GM19035 (cell line): Measurements from ENCODE around the gene DCTN1.
"Not testable (repeated sequence)": the region's sequence is repeated elsewhere in the genome, so short reads cannot be mapped to it uniquely, and the experiment has no call there.

Source experiments
- ATAC-seq: cut with Tn5 transposase; IDR thresholded peaks from one replicate; pipeline ENCODE4 v1.9.1; 2021; ENCODE audit not compliant: unreplicated experiment

DCTN1 gene

DNA sequence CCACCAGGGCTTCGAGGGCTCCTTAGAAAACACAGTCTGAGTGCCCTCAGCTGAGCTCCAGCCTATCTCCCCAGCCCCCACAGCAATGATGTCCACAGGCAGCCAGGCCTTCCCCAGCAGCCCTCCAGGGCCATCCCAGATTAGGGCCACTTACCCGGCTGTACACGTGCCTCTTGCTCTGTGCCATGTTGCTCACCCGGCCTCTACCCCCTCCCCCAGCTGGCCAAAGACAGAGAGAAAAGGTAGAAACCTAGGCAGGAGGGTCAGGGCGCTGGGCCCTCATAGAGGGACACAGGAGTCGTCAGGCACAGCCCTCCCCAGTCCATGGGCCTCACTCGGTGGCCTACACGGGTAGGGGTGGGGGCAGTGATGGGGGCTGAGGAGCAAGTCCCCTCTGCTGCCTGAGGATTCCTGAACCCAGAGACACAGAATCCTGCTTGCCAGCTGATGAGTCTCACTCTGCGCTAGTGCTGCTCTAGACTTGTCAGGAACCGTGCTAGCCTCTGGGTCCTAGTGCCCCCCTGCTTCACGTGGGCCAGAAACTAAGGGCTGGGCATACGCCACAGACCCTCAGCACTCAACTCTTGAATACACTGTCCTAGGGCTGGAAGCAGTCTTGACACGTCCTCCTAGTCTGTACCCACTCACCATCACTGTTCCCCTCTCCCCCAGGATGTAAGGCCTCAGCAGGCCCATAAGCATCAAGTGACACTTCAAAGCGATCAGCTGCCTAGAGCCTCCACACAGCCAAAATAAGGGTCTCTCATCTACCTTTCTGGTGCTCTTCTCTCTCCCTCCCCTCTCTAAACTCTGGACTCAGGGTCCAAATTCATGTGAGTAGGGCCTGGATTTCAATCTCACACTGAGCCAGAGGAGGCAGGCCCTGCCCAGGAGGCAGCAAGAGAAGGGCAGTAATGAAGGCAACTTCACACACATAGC lies at the start of gene DCTN1:
Gene DCTN1, minus strand, starts transcription at position 461 of the 939 bp plus-strand sequence. Its CDS starts 274 bp downstream, at position 187.
- ATAC-seq, result no peak

DNA sequence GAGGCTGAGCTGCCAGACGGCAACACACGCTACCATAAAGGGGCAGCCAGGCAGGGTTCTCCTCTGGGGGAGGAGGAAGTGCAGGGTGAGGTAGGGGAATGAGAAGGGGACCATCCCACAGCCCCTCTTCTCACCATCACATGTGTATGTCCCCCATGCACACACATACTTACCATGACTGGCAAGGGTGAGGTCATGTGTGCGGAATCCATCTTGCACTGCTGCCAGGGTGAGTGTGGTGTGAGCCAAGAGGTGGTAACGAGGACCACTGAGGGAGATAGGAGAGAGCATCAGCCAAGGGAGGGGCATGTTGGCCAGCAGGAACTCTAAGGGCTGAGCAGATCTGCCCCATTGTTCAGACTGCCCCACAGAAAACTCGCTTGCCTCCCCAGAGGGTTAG lies 48.6 kb upstream of the DCTN1 start:
- ATAC-seq, result no peak

DNA sequence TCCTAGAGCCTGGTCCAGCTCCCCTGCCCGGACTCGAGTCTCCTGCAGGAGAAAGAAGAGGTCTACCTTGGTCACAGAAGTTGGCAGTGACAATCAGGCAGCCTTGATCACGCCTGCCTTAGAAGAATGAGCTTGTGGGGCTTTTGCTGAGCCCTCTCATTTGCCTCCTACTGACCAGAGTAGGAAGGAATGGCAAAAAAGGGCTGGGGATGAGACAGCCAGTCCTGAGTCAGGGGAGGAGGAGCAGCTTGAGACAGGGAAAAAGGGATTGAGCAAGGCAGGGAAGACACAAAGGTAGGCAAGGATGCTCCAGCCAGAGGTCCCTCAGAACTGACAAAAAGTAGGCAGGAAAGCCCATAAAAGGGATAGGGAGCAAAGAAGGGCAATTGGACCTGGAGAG lies 47.4 kb upstream of the DCTN1 start:
- ATAC-seq, result no peak

DNA sequence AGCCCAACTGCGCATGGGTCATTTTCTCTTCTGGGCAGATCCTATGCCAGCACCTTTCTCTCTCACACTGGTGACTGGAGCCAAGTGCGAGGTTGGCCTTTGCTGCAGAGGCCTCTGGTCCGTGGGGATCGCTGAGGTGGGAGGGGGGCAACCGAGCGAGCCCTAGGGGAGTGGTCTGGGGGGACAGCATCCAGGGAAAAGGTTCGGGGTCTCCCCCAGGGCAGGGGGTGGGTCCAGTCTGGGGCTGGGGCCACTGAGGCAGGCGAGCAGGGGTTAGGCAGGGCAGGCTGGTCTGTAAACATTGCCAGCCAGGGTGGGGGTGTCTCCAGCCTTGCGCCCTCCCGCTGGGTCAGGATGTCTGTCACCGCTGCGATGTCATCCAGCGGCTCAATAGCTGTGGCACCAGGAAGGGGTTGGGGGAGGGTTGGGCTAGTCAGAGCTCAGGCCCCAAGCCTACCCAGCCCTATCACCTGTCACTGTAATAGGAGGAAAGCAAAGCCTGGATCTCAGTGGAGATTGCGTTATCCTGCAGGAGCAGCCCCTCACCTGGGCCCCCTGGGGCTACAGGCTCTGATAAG lies 46.2 kb upstream of the DCTN1 start:
- no peak for ATAC-seq

DNA sequence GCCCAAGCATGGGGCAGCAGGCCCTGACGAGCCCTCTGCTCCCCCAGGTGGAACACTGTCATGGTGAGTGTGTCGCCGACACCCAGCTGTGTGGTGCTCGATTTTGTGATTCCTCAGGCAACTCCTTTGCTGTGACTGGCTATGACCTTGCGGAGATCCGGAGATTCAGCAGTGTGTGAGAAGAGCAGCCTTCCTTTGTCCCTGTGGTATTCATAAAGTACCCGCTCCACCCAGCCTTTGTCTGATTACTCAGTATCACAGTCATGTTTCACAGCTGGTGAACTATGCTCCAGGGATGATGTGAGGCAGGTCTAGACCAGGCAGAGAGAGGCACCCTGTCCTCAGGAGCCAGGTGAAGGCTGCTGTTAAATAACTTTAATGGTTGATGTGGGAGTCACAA lies 45.4 kb upstream of the DCTN1 start:
- ATAC-seq, result no peak

DNA sequence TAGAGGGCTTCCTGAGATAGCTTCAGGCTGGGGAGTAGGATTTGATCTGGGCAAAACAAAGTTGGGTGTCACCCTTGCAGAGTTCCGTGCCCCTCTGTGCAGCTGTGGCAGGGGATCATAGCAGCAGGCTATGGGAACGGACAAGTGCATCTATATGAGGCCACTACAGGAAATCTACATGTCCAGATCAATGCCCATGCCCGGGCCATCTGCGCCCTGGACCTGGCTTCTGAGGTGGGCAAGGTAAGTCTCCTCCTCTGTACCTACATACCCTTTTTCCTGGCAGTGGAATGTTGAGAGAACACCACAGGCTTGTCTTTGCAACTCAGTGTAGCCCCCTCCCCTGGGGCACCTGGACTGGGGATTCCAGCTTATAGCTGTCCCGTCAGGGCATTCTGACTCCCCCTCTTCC lies 44.9 kb upstream of the DCTN1 start:
- ATAC-seq, result no peak

DNA sequence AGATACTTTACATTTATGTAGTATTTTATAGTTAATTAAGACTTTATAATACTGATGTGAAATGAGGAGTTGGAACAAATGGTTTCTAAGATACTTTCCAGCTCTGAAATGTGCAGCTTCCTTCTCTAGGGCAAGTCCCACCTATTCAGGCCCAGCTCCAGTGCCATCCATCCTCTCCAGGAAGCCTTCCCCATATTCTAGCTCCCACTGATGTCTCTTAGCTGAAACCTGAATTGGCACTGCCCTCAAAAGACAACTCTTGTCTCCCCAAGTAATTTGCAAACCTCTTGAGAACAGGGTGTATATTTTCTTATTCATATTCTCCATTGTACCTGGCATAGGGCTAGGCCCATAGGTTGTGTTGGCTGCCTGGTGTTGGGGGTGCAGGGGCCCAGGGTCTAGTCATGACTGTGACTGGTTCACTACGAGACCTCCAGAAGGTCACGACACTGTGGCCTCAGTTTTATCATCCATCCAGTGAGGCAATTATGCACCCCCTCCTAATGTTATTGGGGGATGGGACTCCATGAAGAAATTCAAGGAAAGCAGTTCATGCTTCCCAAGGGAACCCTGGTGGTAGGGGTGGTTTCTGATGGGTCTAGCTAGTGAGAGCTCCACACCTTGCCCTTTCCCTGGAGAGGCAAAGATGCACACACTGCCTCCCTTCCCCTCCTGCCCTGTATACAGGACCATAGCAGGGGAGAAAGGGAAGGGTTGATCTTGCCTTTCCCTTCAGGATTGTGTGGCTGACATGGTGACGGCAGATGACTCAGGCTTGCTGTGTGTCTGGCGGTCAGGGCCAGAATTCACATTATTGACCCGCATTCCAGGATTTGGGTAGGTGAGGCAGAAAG lies 44.3 kb upstream of the DCTN1 start:
- no peak for ATAC-seq

DNA sequence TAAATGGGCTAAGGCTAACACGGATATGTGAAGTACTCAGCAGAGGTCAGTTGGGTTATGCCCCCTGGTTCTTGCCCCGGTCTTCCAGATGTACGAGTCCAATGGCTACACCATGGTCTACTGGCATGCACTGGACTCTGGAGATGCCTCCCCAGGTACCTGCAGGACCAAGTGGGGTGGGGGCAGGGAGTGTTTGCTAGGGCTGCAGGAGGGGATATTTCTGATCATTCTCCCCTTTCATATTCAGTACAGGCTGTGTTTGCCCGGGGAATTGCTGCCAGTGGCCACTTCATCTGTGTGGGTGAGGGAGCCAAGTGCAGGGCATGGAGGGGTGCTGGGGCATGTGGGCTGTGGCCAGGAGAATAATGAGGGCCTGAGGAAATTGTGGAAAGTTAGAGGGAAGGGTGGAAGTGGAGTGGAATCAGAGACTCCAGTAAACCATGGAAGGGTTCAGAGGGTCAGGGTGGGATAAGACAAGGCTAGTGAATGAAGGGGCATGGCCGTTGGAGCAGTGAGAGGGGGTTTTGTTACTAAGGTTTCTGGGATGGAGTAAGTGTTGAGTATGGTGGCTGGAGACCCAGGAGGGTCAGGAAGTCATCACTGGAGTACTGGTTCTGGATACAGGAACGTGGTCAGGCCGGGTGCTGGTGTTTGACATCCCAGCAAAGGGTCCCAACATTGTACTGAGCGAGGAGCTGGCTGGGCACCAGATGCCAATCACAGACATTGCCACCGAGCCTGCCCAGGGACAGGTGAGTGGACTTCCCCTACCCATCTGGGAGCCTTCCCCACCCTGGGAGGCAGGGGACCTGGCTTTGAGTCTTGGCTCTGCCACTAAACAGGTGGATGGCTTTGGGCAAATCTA lies 43.4 kb upstream of the DCTN1 start:
- no peak for ATAC-seq

DNA sequence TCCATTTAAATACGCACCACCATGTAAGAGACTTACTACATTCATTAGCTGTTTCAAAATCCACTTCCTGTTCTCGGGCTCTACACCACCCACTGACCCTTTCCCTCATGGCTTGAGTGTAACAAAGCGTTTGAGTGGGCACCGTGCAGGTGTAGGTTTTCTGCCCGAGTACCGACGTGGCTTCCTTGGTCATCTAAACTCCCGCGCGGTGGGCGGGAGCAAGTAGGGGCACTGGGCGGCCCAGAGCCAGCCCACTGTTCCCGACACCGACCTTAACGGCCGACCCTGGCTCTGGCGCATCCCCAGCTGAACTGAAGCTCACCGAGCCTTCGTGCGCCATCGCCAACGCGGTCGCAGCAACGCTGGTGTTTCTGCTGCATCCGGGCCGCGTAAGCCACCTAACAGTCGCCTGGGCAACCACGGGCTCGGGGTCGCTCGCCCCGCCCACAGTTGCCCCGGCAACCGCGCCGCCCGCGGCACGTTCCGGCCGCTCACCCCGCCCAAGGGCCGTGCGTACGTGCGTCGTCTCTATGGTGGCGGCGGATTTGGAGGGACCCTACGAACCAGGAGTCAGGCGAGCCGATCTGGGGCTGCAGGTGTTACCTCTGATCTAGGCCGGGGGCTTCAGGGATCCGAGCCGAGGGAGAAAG lies 41.2 kb upstream of the DCTN1 start, which contains the start of the genes C2orf81 and WDR54:
Gene C2orf81, minus strand, starts transcription at position 399 of the 650 bp plus-strand sequence. Its CDS starts 59 bp downstream, at position 340.
Gene WDR54, plus strand, starts transcription at position 510 of the 650 bp plus-strand sequence. CDS start 424 bp downstream, outside the sequence.
- peak; percentile 93 for ATAC-seq

DNA sequence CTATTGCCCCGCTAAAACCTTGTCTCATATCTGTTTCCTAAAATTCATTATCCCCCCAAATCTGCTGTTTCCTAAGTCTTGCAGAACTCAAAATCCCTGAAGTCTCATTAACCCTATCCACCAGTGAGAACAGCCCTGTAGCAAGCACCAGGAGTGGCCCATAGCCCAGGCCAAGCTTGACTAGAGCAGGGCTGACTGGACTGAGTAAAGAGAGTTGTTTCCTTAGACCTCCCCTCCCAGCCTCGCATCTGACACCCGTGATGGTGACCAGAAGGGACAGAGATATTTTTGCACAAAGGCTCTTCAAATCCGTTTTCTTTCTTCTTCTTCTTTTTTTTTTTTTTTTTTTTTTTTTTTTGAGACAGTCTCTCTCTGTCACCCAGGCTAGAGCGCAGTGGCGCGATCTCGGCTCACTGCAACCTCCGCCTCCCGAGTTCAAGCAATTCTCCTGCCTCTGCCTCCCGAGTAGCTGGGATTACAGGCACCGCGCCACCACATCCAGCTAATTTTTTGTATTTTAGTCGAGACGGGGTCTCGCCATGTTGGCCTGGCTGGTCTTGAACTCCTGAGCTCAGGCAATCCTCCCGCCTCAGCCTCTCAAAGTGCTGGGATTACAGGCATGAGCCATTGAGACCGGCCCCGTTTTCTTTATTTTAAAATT lies 40.5 kb upstream of the DCTN1 start:
- ATAC-seq, result not testable (repeated sequence)

DNA sequence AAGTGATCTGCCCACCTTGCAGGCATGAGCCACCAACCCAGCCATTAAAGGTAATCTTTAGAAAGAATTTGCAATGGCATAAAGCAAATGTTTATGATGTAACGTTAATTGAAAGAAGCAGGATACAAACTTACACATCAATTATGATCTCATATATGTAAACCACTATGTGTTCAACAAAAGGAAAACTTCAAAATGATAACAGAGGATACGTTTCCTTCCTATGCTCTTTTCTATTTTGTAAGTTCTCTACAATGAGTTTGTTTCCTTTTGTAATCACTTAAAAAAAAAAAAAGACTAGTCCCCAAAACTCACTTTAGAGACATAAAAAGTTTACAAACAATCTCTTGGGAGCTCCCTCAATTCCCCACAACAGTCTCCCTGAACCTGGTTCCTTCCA lies 39.9 kb upstream of the DCTN1 start:
- ATAC-seq, result no peak

DNA sequence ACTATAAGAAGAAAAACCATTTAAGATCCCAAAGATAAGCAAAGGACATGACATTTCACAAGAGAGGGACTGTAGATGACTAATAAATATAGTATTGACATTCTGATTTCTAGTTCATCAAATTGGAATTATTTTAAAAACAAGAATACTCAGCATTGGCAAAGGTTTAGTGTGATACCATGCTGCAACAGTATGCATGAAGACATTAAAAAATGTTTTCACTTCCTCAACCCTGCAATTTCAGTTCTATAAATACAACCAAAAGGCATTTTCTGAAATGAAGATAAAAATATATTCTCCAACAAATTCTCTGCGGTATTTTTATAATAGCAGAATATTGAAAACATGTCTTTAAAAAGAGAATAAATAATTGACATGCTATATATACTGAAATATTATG lies 39.2 kb upstream of the DCTN1 start:
- no peak for ATAC-seq

DNA sequence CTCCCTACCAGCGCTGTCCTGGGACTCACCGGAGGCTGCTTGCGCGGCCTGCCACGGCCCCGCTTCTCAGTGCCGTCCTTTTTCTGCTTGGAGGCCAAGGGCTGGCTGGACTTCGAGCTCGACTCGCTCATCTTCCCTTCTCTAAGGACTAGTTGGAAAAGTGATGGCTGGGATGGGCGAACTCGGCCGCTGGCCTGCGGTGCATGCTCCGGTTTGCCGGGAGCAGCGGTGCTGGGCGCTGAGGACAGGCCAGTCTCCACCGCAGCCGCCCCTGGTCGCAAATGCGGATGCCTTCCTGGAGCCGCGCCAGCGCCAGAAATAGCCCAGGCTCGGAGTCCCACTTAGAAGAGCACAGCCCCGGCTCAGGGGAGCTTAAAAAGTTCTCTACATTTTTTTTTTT lies 38.2 kb upstream of the DCTN1 start:
- ATAC-seq, result no peak

DNA sequence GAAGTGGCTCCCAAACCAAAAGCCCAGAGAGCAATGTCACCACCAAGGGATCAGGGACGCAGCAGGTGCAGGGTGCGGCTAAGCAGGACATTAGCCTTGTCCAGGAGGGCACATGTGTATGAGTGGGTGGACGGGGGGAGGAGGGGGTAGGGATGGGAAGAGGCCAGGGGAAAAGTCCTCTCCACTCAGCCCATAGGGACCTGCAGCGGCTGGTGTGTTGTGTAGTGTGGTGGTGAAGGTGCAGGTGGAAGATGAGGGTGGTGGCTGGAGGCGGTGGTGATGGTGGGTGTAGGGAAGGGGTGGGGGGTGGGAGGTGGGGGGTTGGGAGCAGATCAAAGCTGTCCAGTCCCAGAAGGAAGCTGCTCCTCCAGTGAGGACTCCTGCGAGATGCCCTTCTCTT lies 37.7 kb upstream of the DCTN1 start:
- ATAC-seq, result no peak

DNA sequence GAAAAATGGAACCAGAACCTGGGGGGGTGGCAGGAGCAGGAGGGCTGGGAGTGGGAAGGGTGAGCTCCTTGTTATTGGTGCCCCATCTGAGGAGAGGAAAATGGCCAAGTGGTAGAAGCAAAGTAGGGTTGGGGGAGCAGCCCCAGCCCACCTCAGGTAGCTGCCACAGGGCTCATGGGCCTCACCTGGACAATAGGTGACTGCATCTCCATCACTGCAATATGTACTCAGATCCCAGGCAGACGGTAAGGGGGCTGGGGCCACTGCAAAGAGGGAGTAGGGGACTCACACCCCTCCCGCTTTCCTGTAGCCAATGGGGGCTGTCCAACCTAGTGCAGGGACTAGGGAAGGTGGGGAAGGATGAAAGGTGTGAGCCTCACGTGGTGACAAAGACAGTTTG lies 37.1 kb upstream of the DCTN1 start:
- no peak for ATAC-seq

DNA sequence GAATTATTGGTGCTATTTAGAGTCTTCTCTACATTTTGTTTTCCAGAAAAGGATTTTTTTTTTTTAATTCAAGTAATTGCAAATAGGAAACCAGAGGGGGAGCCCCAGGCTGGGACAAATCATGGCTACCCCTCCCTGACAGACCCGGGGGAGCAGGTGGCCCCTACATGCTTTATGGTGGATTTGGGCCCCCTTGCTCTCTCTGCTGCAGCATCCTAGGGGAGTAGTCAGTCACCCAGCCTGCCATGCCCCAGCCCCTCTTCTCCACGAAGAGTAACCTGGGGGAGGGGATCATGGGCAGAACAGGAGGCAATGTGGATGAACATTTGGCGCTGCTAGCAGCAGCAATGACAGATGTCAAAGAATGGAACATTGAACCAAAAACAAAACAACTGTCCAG lies 36.7 kb upstream of the DCTN1 start:
- no peak for ATAC-seq

DNA sequence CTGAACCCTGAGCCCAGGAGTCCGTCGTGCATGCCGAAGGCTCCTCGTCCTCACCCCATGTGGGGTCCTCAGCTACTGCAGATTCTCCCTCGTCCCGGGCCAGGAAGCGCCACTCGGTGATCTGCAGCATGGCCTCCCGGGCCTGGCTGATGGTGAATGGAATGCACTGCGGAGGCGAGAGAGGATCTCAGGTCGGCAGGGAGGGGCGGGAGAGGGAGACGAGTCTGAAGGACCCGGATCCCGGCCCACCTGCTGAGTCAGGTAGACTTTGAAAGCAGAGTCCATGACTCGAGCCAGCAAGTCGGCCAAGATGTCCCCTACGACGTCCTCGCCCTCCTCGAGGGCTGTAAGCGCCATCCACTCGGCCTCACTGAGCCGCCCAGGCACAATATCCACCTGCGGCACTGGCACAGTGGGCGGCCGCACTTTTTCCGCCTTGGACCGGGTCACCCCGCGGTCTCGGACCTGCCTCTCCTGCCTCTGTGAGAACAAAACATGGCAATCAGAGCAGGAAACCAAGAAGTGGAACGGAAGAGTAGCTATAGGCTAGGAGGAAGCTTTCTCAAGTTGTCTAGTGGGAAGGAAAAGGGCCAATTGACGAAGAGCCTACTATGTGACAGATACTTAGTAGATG lies 35.8 kb upstream of the DCTN1 start:
- peak; percentile 13 for ATAC-seq

DNA sequence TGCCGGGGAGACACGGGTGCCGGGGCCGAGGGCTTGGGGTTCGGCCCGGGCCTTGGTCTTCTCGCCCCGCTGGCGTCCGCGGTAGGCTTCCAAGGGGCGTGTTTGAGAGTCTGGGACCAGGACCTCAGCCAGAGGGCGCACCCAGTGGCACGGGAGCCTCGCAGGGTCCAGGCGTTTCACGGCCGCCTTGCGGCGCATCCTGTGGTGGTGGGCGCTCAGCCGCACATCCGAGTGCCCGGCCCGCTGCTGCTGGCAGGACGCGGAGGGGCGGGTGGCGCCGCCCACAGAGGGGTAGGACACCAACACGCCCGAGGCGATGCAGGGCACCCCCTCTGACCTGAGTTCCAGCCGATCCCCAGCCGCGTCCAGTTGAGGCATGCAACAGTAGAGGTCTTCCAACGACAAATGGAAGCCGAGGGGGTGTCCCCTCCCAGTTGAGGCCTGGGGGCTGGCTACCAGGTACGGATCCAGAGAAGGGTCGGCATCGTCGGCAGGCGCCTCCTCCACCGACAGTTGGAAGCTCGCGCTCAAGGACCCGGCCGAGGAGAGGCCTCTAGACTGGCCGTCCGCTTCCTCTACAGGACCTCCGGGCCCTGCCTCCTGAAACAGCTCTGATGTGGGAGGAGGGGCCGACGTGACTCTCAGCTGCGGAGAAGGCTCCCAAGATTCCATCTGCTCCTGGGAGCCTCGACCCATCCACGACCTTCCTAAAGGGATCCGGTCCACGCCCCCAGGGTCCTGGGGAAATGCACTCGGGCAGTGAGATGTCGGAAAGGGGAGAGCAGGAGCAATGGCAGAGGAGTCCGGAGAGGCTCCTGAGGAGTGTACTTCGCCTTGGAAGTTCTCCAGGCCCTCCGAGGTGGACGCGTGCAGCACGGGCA lies 35.0 kb upstream of the DCTN1 start:
- ATAC-seq, result peak; percentile 56
